Measurements from ENCODE around the gene VWF.

VWF gene

GRCh38 chr12:6077692-6078083 is 46.8 kb downstream of the VWF start:
- no peak overlapping the region for H3K27ac ChIP-seq (replicated peaks)
- no peak for TF ChIP-seq GABPA (IDR thresholded peaks at IDR 0.05; ENCODE audit: low read depth)
- TF ChIP-seq, protein P1, sequence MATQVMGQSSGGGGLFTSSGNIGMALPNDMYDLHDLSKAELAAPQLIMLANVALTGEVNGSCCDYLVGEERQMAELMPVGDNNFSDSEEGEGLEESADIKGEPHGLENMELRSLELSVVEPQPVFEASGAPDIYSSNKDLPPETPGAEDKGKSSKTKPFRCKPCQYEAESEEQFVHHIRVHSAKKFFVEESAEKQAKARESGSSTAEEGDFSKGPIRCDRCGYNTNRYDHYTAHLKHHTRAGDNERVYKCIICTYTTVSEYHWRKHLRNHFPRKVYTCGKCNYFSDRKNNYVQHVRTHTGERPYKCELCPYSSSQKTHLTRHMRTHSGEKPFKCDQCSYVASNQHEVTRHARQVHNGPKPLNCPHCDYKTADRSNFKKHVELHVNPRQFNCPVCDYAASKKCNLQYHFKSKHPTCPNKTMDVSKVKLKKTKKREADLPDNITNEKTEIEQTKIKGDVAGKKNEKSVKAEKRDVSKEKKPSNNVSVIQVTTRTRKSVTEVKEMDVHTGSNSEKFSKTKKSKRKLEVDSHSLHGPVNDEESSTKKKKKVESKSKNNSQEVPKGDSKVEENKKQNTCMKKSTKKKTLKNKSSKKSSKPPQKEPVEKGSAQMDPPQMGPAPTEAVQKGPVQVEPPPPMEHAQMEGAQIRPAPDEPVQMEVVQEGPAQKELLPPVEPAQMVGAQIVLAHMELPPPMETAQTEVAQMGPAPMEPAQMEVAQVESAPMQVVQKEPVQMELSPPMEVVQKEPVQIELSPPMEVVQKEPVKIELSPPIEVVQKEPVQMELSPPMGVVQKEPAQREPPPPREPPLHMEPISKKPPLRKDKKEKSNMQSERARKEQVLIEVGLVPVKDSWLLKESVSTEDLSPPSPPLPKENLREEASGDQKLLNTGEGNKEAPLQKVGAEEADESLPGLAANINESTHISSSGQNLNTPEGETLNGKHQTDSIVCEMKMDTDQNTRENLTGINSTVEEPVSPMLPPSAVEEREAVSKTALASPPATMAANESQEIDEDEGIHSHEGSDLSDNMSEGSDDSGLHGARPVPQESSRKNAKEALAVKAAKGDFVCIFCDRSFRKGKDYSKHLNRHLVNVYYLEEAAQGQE (IDR thresholded peaks at IDR 0.05; ENCODE audit: insufficient replicate concordance, low read depth) = no peak
- TF ChIP-seq, protein P2, sequence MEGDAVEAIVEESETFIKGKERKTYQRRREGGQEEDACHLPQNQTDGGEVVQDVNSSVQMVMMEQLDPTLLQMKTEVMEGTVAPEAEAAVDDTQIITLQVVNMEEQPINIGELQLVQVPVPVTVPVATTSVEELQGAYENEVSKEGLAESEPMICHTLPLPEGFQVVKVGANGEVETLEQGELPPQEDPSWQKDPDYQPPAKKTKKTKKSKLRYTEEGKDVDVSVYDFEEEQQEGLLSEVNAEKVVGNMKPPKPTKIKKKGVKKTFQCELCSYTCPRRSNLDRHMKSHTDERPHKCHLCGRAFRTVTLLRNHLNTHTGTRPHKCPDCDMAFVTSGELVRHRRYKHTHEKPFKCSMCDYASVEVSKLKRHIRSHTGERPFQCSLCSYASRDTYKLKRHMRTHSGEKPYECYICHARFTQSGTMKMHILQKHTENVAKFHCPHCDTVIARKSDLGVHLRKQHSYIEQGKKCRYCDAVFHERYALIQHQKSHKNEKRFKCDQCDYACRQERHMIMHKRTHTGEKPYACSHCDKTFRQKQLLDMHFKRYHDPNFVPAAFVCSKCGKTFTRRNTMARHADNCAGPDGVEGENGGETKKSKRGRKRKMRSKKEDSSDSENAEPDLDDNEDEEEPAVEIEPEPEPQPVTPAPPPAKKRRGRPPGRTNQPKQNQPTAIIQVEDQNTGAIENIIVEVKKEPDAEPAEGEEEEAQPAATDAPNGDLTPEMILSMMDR (IDR thresholded peaks at IDR 0.05; ENCODE audit: insufficient read depth, low read length) = no peak
- TF ChIP-seq POLR2AphosphoS5 (IDR thresholded peaks at IDR 0.05; ENCODE audit: low read depth) = no peak
- no peak for TF ChIP-seq SPI1 (IDR thresholded peaks at IDR 0.05; ENCODE audit: borderline replicate concordance, low read depth)
- no peak for DNase-seq (ENCODE audit: low read depth in 1 of 2, low spot score in 1 of 2)
- peaks cover 28% of the 10 kb centered on the region for H3K27me3 ChIP-seq (ENCODE audit: insufficient read depth, poor library complexity, severe bottlenecking)
- no peak overlapping the region for H3K4me3 ChIP-seq (replicated peaks; ENCODE audit: insufficient read depth, low read length)

DNA sequence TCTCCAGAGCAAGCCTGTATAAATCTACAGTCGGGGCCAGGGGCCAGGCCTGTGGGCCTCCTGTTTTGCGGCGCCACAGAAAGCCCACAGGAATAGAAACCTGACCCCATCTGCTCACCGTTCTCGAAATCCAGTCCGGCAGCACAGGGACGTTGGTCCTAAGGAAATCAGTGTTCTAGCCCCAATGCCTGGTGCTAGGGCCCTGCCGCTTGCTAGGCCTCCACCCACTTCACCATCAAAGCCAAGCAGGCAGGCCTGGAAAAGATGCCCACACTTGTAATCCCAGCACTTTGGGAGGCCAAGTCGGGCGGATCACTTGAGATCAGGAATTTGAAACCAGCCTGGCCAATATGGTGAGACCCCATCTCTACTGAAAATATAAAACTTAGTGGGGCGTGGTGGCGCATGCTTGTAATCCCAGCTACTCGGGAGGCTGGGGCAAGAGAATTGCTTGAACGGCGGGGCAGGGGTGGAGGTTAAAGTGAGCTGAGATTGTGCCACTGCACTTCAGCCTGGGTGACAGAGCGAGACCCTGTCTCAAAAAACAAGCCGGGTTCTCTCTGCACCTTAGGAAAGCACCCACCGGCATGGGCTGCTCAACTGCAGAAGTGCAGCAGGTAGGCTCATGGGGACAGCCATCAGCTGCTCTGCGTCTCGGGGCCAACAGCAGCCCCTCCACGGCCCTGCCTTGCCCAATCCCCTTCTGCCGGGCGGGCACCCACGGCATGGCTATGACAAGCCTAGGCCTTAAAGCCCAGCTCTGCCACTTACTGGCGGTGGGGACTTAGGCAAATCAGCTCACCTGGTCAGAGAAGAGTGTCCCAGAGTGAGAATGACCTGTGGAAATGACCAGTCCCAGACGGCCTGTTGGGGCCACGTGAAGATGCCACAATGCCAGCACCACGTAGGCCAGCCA is 47.4 kb downstream of the VWF start:
- peaks cover 28% of the 10 kb centered on the region for H3K27me3 ChIP-seq (ENCODE audit: insufficient read depth, poor library complexity, severe bottlenecking)
- H3K27ac ChIP-seq (replicated peaks) = no peak overlapping the region
- no peak for DNase-seq (ENCODE audit: low read depth in 1 of 2, low spot score in 1 of 2)
- TF ChIP-seq, protein P2 (IDR thresholded peaks at IDR 0.05; ENCODE audit: insufficient read depth, low read length) = no peak
- TF ChIP-seq GABPA (IDR thresholded peaks at IDR 0.05; ENCODE audit: low read depth) (no peak), POLR2AphosphoS5 (IDR thresholded peaks at IDR 0.05; ENCODE audit: low read depth) (no peak), SPI1 (IDR thresholded peaks at IDR 0.05; ENCODE audit: borderline replicate concordance, low read depth) (no peak)
- TF ChIP-seq, protein P1 (IDR thresholded peaks at IDR 0.05; ENCODE audit: insufficient replicate concordance, low read depth) = no peak
- H3K4me3 ChIP-seq (replicated peaks; ENCODE audit: insufficient read depth, low read length) = no peak overlapping the region

DNA sequence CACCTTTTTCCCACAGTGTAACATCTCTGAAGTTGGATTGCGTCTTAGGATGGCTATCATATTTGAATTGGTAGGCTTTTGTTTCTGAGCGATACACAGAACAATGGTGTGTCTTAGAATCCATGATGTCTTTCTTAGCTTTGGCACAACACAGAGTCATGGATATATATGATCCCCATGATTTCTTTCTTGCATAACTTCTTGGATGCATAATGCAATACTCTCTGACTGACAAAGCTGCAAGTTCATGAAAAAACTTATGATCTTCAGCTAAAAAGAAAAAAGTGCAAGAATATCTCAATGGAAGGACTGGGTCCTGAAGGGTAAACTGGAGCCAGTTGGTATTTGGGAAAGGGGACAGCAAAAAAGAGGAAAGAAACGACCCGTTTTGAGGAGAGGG is 48.1 kb downstream of the VWF start:
- no peak for DNase-seq (ENCODE audit: low read depth in 1 of 2, low spot score in 1 of 2)
- H3K4me3 ChIP-seq (replicated peaks; ENCODE audit: insufficient read depth, low read length) = no peak overlapping the region
- TF ChIP-seq, protein P2 (IDR thresholded peaks at IDR 0.05; ENCODE audit: insufficient read depth, low read length) = no peak
- TF ChIP-seq GABPA (IDR thresholded peaks at IDR 0.05; ENCODE audit: low read depth) (no peak), SPI1 (IDR thresholded peaks at IDR 0.05; ENCODE audit: borderline replicate concordance, low read depth) (no peak), POLR2AphosphoS5 (IDR thresholded peaks at IDR 0.05; ENCODE audit: low read depth) (no peak)
- TF ChIP-seq, protein P1 (IDR thresholded peaks at IDR 0.05; ENCODE audit: insufficient replicate concordance, low read depth) = no peak
- H3K27me3 ChIP-seq (ENCODE audit: insufficient read depth, poor library complexity, severe bottlenecking) = peaks cover 28% of the 10 kb centered on the region
- no peak overlapping the region for H3K27ac ChIP-seq (replicated peaks)
